Endothelial cell of umbilical vein (primary cell): ENCODE measurements around the gene THRSP. TPM values are rescaled to one million over a fixed set of nuclear protein-coding genes. Genes with fewer than 3 reads are reported as not detected.

ENCODE experiments used
- BruUV-seq: library from RNA; stranded (reverse); fragments of 400-500 nt; replicated peaks from 2 replicates; lab custom pipeline; 2021; lab: Mats Ljungman, UMichigan
- CTCF ChIA-PET: fragments of 300-600, 350-600 bp; sonication (Branson Sonifier 250); formaldehyde crosslinking; loops from one replicate; lab custom pipeline; 2021; ENCODE audit warnings: antibody characterized with exemption, inconsistent platforms; lab: Charles Lee
- POLR2A ChIA-PET: fragments of 300-600, 350-600 bp; sonication (Branson Sonifier 250); formaldehyde crosslinking; loops from one replicate; lab custom pipeline; 2021; ENCODE audit warnings: antibody characterized with exemption, inconsistent platforms; lab: Charles Lee
- DNase-seq: peaks from one replicate; pipeline ENCODE4 v3.0.0-alpha.2; 2011; ENCODE audit warnings: low read depth, low spot score
- FAIRE-seq: peaks from 2 replicates; lab custom pipeline; 2011; peaks lifted over from hg19 to GRCh38; lab: Jason Lieb, UNC
- H2AFZ ChIP-seq: 2 replicates; pipeline ENCODE4 v1.6.0; 2012; ENCODE audit warnings: low read depth, low read length, control low read depth, inconsistent platforms
- H3K27ac ChIP-seq: 2 replicates; pipeline ENCODE4 v1.5.1; 2011; ENCODE audit warnings: low read depth, mild to moderate bottlenecking, control low read depth, low read length, moderate library complexity; ENCODE audit not compliant: insufficient read depth
- H3K27me3 ChIP-seq, 2 experiments: 2 replicates each; pipeline versions ENCODE4 v1.6.0 to v1.6.1; 2011; ENCODE audit warnings: low read length in 2 of 2, mixed read lengths in 1 of 2; ENCODE audit not compliant: control insufficient read depth in 2 of 2, insufficient read depth in 2 of 2
- H3K36me3 ChIP-seq, 2 experiments: 2 replicates in 1 of 2; 3 replicates in 1 of 2; pipeline ENCODE4 v1.5.1; 2011; ENCODE audit warnings: low read length in 2 of 2, mild to moderate bottlenecking in 1 of 2, moderate library complexity in 1 of 2; ENCODE audit not compliant: control insufficient read depth in 2 of 2, insufficient read depth in 2 of 2; ENCODE audit errors: extremely low read depth in 1 of 2
- H3K4me1 ChIP-seq: 3 replicates; pipeline ENCODE4 v1.5.1; 2011; ENCODE audit warnings: mild to moderate bottlenecking, low read length; ENCODE audit not compliant: control insufficient read depth, insufficient read depth; ENCODE audit errors: extremely low read depth
- H3K4me2 ChIP-seq: 2 replicates; pipeline ENCODE4 v1.6.1; 2011; ENCODE audit warnings: low read length, control low read depth, mixed read lengths; ENCODE audit not compliant: insufficient read depth
- H3K4me3 ChIP-seq, 3 experiments: fragments of 200-600 bp in 1 of 3; sonication (generic), shearing (Covaris generic) in 1 of 3; replicated peaks in 1 of 3; 2 replicates each; pipeline ENCODE4 v1.5.1; 2011 to 2016; ENCODE audit warnings: control low read depth in 3 of 3, low read length in 3 of 3, mild to moderate bottlenecking in 2 of 3, inconsistent platforms in 1 of 3, low read depth in 1 of 3, moderate library complexity in 1 of 3; ENCODE audit not compliant: insufficient read depth in 1 of 3
- H3K79me2 ChIP-seq: 2 replicates; pipeline ENCODE4 v1.6.0; 2012; ENCODE audit warnings: low read length, inconsistent platforms; ENCODE audit not compliant: control insufficient read depth, insufficient read depth
- H3K9ac ChIP-seq: replicated peaks from 2 replicates; pipeline ENCODE3; 2011; ENCODE audit warnings: low read length, control low read depth; ENCODE audit not compliant: insufficient read depth; ENCODE audit errors: extremely low read depth
- H3K9me1 ChIP-seq: replicated peaks from 3 replicates; pipeline ENCODE4 v1.6.0; 2011; ENCODE audit warnings: mild to moderate bottlenecking, low read length; ENCODE audit not compliant: control insufficient read depth, insufficient read depth; ENCODE audit errors: extremely low read depth
- H3K9me3 ChIP-seq: replicated peaks from 2 replicates; pipeline ENCODE4 v1.5.1; 2012; ENCODE audit warnings: low read length, inconsistent platforms; ENCODE audit not compliant: control insufficient read depth, insufficient read depth
- H4K20me1 ChIP-seq: replicated peaks from 2 replicates; pipeline ENCODE3; 2011; ENCODE audit warnings: mild to moderate bottlenecking, low read length; ENCODE audit not compliant: control insufficient read depth, insufficient read depth; ENCODE audit errors: extremely low read depth
- CTCF ChIP-seq, 2 donors: IDR thresholded peaks; 1 replicate in 1 of 2; 2 replicates in 1 of 2; pipeline ENCODE4 v1.5.1; 2011; ENCODE audit warnings: low read length in 2 of 2, mild to moderate bottlenecking in 2 of 2, moderate library complexity in 2 of 2, control low read depth in 1 of 2, inconsistent platforms in 1 of 2, low read depth in 1 of 2; ENCODE audit not compliant: insufficient read depth in 1 of 2; ENCODE audit errors: extremely low read depth in 1 of 2
- EZH2 ChIP-seq: IDR thresholded peaks from 2 replicates; pipeline ENCODE4 v1.6.1; 2012; ENCODE audit warnings: borderline replicate concordance, low read depth, mild to moderate bottlenecking, moderate library complexity, low read length, inconsistent platforms; ENCODE audit not compliant: severe bottlenecking
- FOS ChIP-seq: IDR thresholded peaks from 2 replicates; pipeline ENCODE4 v1.6.1; 2011; ENCODE audit warnings: mild to moderate bottlenecking, low read length, moderate library complexity, borderline replicate concordance; ENCODE audit not compliant: insufficient read depth
- GATA2 ChIP-seq: IDR thresholded peaks from 2 replicates; pipeline ENCODE4 v1.7.0; 2011; ENCODE audit warnings: low read depth, mild to moderate bottlenecking, moderate library complexity, mixed read lengths, low read length; ENCODE audit not compliant: insufficient read length, insufficient read depth
- JUN ChIP-seq: IDR thresholded peaks from 2 replicates; pipeline ENCODE4 v1.6.1; 2011; ENCODE audit warnings: borderline replicate concordance, low read depth; ENCODE audit not compliant: insufficient read length, insufficient read depth
- MAX ChIP-seq: IDR thresholded peaks from 2 replicates; pipeline ENCODE4 v1.6.1; 2011; ENCODE audit not compliant: insufficient read depth, insufficient read length
- MYC ChIP-seq: IDR thresholded peaks from one replicate; pipeline ENCODE4 v1.6.1; 2011; ENCODE audit warnings: mild to moderate bottlenecking, low read depth, low read length
- POLR2A ChIP-seq: IDR thresholded peaks from 2 replicates; pipeline ENCODE4 v1.6.1; 2012; ENCODE audit warnings: low read depth, mild to moderate bottlenecking, control low read depth, low read length
- POLR2AphosphoS5 ChIP-seq: IDR thresholded peaks from 2 replicates; pipeline ENCODE4 v1.6.1; 2012; ENCODE audit warnings: low read depth, mild to moderate bottlenecking, control low read depth, low read length, moderate library complexity; ENCODE audit not compliant: insufficient read depth
- dilution Hi-C: fragments of 300-500 bp; cut with MboI; formaldehyde crosslinking; loops from one replicate; pipeline ENCODE4 v1.15.0; 2019; ENCODE audit warnings: low sequenced_read_pairs; ENCODE audit not compliant: extremely low pct_ligation_motif_present
- intact Hi-C: fragments of 100-400 bp; cut with micrococcal nuclease; formaldehyde crosslinking; loops from one replicate; pipeline ENCODE4 v1.10.0; 2022
- polyA plus RNA-seq, 4 experiments: library from polyadenylated mRNA; depleted of rRNA in 3 of 4; stranded (reverse) in 3 of 4; unstranded in 1 of 4; fragments of >200 nt; gene quantifications; 2 replicates each; pipeline versions ENCODE4 v1.2.1 to v1.2.3, GENCODE V29; 2011 to 2012; ENCODE audit warnings: missing spikeins in 1 of 4
- total RNA-seq: library from RNA; stranded (reverse); gene quantifications from 2 replicates; pipeline ENCODE4 v1.2.3, GENCODE V29; 2021

Gene THRSP
- total and polyA plus RNA-seq, 2 donors (not counting 3 experiments of a cell fraction or from before 2014, with no cell fraction given): not detected

GRCh38 chr11:78015878-78016277 lies 47.8 kb upstream of the THRSP start:
- no peak for DNase-seq
- no peak for FAIRE-seq
- no peaks in the 10 kb centered on the region for H3K9me1 ChIP-seq
- H3K4me1 ChIP-seq: no peaks in the 10 kb centered on the region
- H3K9ac ChIP-seq: no peak overlapping the region
- H3K4me2 ChIP-seq: no peak overlapping the region
- no peaks in the 10 kb centered on the region for H3K79me2 ChIP-seq
- TF ChIP-seq FOS (no peak), POLR2A (no peak), JUN (no peak), POLR2AphosphoS5 (no peak), MYC (no peak)
- BruUV-seq: no TSS peak
- H3K36me3 ChIP-seq: no peaks in the 10 kb centered on the region
- dilution Hi-C loops (no loop called here), intact Hi-C loops (no loop called here)
- H3K27ac ChIP-seq: no peak overlapping the region
- no peak overlapping the region for H2AFZ ChIP-seq
- CTCF ChIA-PET: interaction anchor here (2.2 kb wide), 1 partner anchor 30 kb away, joined by 7 read pairs; no protein-coding TSS in a partner anchor
- no peaks in the 10 kb centered on the region for H3K9me3 ChIP-seq
- no peak overlapping the region for H3K4me3 ChIP-seq
- no peaks in the 10 kb centered on the region for H3K27me3 ChIP-seq
- POLR2A ChIA-PET: no interaction called here
- no peaks in the 10 kb centered on the region for H4K20me1 ChIP-seq

GRCh38 chr11:78019808-78020207 lies 43.9 kb upstream of the THRSP start:
- DNase-seq: no peak
- BruUV-seq: no TSS peak
- dilution Hi-C loops: no loop called here

More at GRCh38 chr11:78019808-78020207, 43.9 kb upstream of the THRSP start:
- Histone ChIP-seq H3K27me3 (no peaks in the 10 kb centered on the region), H3K4me3 (no peak overlapping the region), H3K27ac (no peak overlapping the region), H2AFZ (no peak overlapping the region), H3K4me1 (peaks cover 5% of the 10 kb centered on the region), H3K9me3 (no peaks in the 10 kb centered on the region), H3K9ac (no peak overlapping the region), H3K9me1 (no peaks in the 10 kb centered on the region), H3K36me3 (no peaks in the 10 kb centered on the region), H3K4me2 (no peak overlapping the region), H3K79me2 (no peaks in the 10 kb centered on the region), H4K20me1 (no peaks in the 10 kb centered on the region)
- no peak for FAIRE-seq
- CTCF ChIA-PET: interaction anchor here (3.4 kb wide), 1 partner anchor 26 kb away, joined by 12 read pairs; no protein-coding TSS in a partner anchor
- TF ChIP-seq POLR2AphosphoS5 (no peak), CTCF (IDR thresholded peaks at IDR 0.05; ENCODE audit: extremely low read depth in 1 of 2, insufficient read depth in 1 of 2, low read depth in 1 of 2, low read length in 2 of 2) (no peak), FOS (no peak), GATA2 (no peak), POLR2A (no peak), MYC (no peak), JUN (no peak), MAX (no peak), EZH2 (no peak)
- intact Hi-C loops: no loop called here
- POLR2A ChIA-PET: no interaction called here
